Measurements from ENCODE around the gene TREM1.
"Not testable (repeated sequence)": the region's sequence is repeated elsewhere in the genome, so short reads cannot be mapped to it uniquely, and the experiment has no call there.

TREM1 gene

DNA sequence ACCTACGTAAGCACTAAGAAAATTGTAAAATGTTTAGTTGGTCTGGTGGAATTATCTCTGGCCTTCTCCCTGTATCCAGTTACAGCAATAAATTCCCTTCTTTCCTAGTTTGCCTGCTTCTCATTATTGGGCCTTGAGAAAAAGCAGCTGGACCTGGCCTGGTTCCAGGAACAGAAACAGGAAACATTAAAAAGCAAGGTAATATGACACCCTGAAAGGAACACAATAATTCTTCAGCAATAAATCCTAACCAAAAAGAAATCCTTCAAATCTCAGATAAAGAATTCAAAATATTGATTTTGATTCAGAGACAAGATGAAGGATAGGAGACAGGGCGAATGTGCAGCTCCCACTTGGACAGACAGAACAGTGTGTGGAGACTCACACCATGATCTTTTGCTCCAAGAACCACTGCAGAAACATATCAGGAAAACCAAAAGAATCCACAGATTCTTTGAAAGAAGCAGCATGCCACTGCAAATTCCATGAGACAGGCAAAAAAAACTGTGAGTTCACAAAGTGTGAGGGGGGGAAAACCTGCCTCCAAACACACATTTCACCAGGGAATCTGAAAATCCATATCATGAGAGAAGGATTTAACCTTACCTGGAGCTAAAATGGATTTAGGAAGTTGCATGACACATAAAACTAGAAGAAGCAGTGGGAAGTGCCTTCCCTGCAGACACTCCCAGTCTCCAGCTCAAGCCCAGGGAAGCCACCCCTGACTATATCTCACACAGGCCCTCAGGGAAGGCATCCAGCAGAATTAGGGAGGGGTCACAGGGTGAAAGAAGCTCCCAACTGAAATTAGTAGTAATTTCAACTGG is 28.9 kb downstream of the TREM1 start:
- no peak for FAIRE-seq

DNA sequence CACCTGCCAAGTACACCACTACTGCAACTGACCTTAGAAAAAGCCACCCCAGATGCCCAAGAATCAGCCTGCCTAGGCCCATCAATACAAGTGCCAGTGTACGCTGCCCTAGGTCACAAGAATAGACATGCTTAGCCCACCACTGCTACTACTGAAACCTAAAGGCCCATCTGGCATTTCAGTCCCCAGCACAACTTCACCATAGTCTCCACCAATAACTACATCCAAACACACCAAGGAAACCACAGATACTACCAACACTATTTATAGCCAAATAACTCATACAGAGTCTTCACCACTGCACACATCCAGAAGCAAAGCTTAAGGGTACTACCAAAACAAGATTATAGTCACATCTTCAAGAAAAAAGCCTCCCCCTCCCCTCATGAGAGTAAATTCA is 30.1 kb downstream of the TREM1 start:
- FAIRE-seq = no peak

DNA sequence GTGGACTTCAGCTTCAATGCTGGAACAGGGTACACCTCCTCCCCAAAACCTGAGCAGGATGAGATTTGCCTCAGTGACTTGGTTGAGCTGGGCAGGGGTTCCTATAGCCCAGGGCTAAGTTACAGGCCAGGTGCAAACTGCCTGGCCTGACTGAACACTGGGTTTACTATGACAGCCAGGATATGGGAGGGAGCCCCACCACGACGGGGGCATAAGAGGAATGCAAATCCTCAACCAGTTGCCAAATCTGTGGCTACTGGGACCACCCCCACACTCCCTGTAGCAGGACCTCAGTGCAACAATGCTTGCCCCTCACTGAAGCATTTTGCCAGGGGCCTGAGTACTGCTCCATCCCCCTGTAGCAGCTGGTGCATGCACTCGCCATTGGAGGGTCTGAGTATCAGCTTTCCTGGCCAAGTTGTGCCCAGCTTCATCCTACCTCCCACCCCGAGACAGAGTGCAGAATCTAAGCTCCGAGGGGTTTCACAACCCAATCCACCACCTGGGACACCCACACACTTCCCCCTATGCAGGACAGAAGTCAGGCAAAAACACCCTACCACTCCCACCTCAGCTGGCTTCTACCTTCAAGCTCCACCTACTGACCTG is 30.7 kb downstream of the TREM1 start:
- FAIRE-seq = no peak

GRCh38 chr6:41255110-41255509 is 31.4 kb downstream of the TREM1 start:
- no peak for FAIRE-seq

GRCh38 chr6:41252401-41253169 is 33.9 kb downstream of the TREM1 start:
- no peak for FAIRE-seq

DNA sequence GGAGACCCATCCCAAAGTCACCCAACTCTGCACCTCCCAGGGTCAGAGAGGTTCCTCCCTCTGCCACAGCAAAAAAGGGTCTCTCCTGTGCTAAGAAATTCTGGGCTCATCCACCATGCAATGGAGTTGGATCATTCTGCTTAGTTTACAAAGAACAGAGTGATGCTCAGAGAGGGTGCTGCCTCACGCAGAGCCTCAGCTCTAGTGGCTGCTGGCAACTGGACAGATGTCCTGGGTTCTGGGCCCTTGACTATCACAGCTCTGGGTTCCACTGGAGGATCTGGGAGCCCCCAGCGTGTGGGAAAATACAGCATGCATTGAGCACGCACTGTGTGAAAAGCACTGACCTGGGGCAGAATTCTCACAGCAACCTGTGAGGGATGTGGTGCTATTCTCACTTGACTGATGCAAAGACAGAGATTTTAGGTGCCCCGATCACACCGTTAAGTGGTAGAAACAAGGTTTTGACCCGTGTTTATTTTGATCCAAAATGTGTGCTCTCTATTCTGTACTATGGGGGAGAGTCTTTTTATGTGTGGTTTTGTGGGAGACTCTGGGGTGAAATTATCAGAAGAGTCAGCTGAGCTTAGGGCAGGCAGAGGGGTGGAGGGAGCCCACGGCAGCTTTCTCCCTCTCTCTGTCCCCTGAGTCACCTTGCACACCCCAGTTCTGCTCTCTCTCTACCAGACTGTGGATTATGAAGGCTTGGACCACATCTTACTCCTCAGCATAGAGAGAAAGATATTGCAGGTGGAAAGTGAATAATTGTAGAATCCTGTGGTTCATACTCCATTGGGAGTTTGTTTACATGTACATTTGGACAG is 38.4 kb downstream of the TREM1 start:
- no peak for FAIRE-seq

GRCh38 chr6:41247288-41247865 is 39.1 kb downstream of the TREM1 start:
- no peak for FAIRE-seq

- not testable (repeated sequence) for FAIRE-seq
These were observed 40.0 kb downstream of the TREM1 start for GRCh38 chr6:41246529-41246928.

DNA sequence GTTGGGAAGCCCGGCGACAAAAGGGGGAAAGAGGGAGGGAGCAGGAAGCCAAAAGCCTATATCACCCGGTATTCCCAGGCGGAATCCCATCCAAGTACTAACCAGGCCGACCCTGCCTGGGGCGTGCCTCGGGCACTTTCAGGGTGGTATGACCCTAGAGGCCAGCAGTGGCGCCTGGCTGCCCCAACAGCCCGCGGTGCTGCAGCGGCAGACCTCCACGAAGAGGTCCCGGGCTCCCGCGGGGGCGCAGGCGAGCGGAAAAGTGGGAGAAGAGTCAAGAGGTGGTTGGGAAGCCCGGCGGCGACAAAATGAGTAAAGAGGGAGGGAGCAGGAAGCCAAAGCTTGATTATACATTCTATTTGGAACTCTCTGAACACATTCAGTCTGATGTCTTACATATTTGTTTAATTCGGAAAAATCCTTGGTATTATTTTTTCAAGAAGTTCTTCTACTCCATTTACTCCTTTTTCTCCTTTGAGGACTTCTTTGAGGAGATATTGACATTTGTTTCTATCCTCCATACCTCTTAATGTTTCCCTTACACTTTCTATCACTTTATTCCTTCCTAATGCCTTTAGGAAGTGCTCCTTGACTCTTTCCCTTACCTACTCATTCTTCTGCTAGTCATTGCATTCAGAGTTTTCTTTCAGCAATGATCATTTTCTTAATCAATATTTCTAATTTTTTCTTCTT is 46.9 kb downstream of the TREM1 start:
- FAIRE-seq = no peak

DNA sequence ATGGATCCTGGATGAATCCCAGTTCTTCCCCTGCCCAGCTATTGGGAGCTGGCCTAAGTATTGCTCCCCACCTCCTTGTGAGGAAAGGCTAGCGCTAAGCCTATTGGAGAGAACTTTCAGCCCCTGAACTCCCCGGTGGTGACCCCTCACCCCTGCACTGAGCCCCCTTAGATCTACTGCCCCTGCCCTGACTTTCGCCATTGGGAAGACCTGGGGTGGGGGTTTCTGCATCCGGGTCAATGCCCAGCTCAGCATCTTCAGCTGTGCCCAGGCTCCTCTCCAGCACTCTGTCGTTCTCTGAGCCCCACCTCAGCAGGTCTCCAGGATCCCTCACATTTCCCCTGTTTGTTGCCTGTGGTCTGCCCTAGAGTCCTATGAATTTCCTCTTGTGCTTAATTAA is 49.4 kb downstream of the TREM1 start:
- FAIRE-seq = no peak

GRCh38 chr6:41236276-41236675 is 50.2 kb downstream of the TREM1 start:
- FAIRE-seq = no peak

DNA sequence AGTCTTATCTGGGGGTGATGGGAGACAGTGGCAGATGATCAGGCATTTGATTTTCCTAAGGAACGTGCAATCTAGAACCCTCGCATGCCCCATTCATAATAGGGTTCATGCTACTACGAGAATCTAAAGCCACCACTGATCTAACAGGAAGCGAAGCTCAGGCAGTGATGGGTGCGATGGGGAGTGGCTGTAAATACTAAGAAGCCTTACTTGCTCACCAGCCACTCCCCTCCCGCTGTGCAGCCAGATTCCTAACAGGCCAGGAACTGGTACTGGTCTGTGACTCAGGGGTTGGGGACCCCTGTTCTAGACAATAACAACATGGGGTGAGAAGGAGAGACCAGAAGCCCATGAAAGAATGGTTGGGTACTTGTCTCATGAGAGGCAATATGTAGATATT is 53.8 kb downstream of the TREM1 start:
- FAIRE-seq = no peak

DNA sequence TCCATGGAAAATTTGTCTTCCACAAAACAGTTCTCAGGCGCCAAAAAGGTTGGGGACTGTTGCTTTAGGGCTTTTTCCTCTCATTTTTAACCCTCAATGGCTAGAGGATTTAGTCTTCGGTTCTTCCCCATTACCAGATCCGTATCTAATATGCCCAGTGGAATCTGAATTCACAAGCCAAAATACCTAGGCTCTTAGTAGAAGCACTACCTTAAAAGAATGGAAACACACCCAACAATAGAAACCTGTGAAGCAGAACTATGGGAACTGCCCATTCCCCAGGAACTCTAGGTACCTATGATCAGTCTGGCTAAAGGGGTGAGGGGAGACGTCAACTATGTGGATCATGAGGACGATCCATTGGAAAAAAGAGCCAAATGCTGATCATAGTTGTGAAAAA is 55.2 kb downstream of the TREM1 start:
- no peak for FAIRE-seq

DNA sequence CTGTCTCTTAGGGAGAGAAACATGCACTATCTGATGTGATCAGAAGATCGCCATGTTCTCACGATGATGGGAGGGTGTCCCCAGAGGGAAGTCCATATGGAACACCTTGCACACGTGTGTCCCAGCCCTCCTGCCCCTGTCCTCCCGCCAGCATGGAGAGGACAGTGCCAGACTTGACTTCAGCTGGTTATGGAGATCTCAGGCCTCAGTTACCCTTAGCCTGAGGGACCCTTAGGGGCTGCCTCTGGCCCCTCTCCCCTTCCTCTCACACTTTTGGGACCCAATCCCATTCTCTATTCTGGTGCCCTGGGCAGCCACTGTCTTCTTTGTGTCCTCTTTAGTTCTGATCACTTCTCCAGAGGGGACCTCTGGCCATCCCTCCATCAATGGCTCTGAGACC is 56.8 kb downstream of the TREM1 start:
- no peak for FAIRE-seq

GRCh38 chr6:41228616-41229015 is 57.9 kb downstream of the TREM1 start:
- no peak for FAIRE-seq

- FAIRE-seq = no peak
These were observed 58.4 kb downstream of the TREM1 start, which contains the start of gene TREML4 for GRCh38 chr6:41228096-41228495. Gene TREML4, plus strand, starts transcription at chr6:41228349. Its CDS starts 79 bp downstream, at chr6:41228428.

DNA sequence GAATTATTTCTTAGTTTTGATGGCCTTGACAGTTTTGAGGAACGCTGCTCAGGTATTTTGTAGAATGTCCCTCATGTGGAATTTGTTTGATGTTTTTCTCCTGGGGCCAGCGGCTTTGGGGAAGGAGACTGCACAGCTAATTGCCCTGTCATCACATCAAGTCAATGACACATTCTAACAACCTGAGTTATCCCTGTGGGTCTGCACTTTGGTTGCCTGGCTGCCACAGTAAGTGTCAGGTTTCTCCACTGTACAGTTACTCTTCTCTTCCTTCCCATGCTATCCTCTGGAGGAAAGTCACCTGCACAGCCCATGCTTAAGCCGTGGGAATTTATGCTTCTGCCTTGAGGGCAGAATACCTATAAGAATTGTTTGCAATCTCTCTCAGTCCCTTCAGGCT is 59.7 kb downstream of the TREM1 start:
- no peak for FAIRE-seq

GRCh38 chr6:41224800-41225199 is 61.7 kb downstream of the TREM1 start:
- no peak for FAIRE-seq

All from G401.6 (cell line).